Measurements from ENCODE around the gene NEK5. TPM values are rescaled to one million over a fixed set of nuclear protein-coding genes. Genes with fewer than 3 reads are reported as not detected.

Gene NEK5
- total and polyA plus RNA-seq, 4 experiments from 2014 or later: 0.06 TPM; not detected in 3

DNA sequence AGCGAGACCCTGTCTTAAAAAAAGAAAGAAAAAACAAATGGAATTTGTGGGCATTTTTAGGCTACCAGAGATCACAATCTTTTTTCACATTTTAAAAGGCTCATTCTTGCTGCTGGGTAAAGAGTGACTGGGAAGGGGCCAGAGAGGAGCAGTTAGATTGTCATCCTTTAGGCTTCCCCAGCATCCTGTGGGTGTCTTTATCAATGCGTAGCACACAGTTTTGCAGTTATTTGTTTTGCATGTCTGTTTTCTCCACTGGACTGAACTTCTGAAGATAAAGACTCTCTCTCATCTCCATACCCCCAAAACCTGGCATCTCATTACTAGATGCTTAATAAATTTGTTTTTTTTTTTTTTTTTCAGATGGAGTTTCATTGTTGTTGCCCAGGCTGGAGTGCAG, 106.5 kb downstream of the NEK5 start:
- ChIA-PET POLR2A (ENCODE audit: partially characterized antibody) (no interaction called here), CTCF (ENCODE audit: partially characterized antibody) (no interaction called here)
- no peak overlapping the region for H3K27ac Mint-ChIP-seq
- Histone ChIP-seq H3K36me3 (ENCODE audit: insufficient read depth, low read length) (peaks cover 30% of the 10 kb centered on the region), H3K4me3 (ENCODE audit: low read length in 2 of 2) (no peak overlapping the region), H3K9me3 (ENCODE audit: control insufficient read depth in 1 of 2, low read length in 2 of 2) (no peaks in the 10 kb centered on the region), H3K27ac (ENCODE audit: low read depth, low read length) (no peak overlapping the region), H3K4me1 (ENCODE audit: insufficient read depth, low read length) (peaks cover 4% of the 10 kb centered on the region), H3K27me3 (ENCODE audit: insufficient read depth, low read length) (no peaks in the 10 kb centered on the region)
- no peak for DNase-seq
- H3K36me3 Mint-ChIP-seq: peaks cover 72 to 82% of the 10 kb centered on the region in 2 donors
- peaks cover 0 to 6% (median 3%) of the 10 kb centered on the region in 8 donors for H3K9me3 Mint-ChIP-seq
- intact Hi-C loops (cut with micrococcal nuclease): no loop called here
- H3K4me3 Mint-ChIP-seq: no peak overlapping the region
- no peaks in the 10 kb centered on the region for H3K27me3 Mint-ChIP-seq
- peaks cover 26 to 36% (median 34%) of the 10 kb centered on the region in 4 donors for H3K4me1 Mint-ChIP-seq

DNA sequence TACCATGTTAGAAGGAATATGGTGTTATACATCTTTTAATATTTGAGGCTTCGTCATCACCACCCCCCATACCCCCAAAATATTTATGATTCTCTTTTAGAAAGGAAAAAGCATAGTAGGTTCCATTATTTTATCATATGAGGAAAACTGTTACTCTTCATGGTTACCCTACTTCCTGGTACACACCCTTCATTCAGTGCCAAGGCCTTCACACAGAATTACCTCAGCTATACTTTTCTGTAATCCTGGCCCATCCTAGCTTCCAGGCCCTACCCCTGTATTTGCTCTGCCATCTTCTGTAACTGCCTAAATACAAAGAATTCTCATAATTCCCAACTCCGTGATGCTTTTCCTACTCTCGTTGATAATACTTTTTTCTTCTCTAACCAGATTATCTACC, 108.7 kb downstream of the NEK5 start:
- H3K27ac Mint-ChIP-seq: no peak overlapping the region
- CTCF ChIA-PET (ENCODE audit: partially characterized antibody): no interaction called here
- intact Hi-C loops (cut with micrococcal nuclease): no loop called here
- POLR2A ChIA-PET (ENCODE audit: partially characterized antibody): no interaction called here
- no peaks in the 10 kb centered on the region for H3K4me1 ChIP-seq (ENCODE audit: insufficient read depth, low read length)
- H3K9me3 ChIP-seq (ENCODE audit: control insufficient read depth in 1 of 2, low read length in 2 of 2): no peaks in the 10 kb centered on the region
- peaks cover 65 to 75% of the 10 kb centered on the region in 2 donors for H3K36me3 Mint-ChIP-seq
- H3K4me1 Mint-ChIP-seq: peaks cover 22 to 31% (median 28%) of the 10 kb centered on the region in 4 donors
- peaks cover 0 to 1% (median 0%) of the 10 kb centered on the region in 8 donors for H3K9me3 Mint-ChIP-seq
- H3K27me3 Mint-ChIP-seq: no peaks in the 10 kb centered on the region
- no peak overlapping the region for H3K4me3 Mint-ChIP-seq
- no peaks in the 10 kb centered on the region for H3K27me3 ChIP-seq (ENCODE audit: insufficient read depth, low read length)
- peaks cover 21% of the 10 kb centered on the region for H3K36me3 ChIP-seq (ENCODE audit: insufficient read depth, low read length)
- no peak for DNase-seq
- no peak overlapping the region for H3K27ac ChIP-seq (ENCODE audit: low read depth, low read length)
- no peak overlapping the region for H3K4me3 ChIP-seq (ENCODE audit: low read length in 2 of 2)

DNA sequence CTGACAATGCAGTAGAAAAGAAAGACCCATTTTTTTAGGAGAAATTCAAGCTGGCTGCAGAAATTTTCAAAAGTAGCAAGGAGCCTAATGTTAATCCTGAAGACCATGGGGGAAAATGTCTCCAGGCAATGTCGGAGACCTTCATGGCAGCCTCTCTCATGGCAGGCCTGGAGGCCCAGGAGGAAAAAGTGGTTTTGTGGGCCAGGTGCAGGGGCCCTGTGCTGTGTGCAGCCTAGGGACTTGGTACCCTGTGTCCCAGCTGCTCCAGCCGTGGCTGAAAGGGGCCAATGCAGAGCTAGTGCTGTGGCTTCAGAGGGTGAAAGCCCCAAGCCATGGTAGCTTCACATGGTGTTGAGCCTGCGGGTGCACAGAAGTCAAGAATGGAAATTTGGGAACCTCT, 112.6 kb downstream of the NEK5 start:
- H3K9me3 ChIP-seq (ENCODE audit: control insufficient read depth in 1 of 2, low read length in 2 of 2): no peaks in the 10 kb centered on the region
- Mint-ChIP-seq H3K27me3 (peaks cover 0 to under 1% of the 10 kb centered on the region in 2 donors), H3K4me3 (no peak overlapping the region), H3K27ac (no peak overlapping the region), H3K4me1 (peaks cover 21 to 43% (median 33%) of the 10 kb centered on the region in 4 donors), H3K36me3 (peaks cover 41 to 56% of the 10 kb centered on the region in 2 donors), H3K9me3 (no peaks in the 10 kb centered on the region)
- H3K27ac ChIP-seq (ENCODE audit: low read depth, low read length): no peak overlapping the region
- peaks cover 9% of the 10 kb centered on the region for H3K36me3 ChIP-seq (ENCODE audit: insufficient read depth, low read length)
- ChIA-PET CTCF (ENCODE audit: partially characterized antibody) (no interaction called here), POLR2A (ENCODE audit: partially characterized antibody) (interaction anchor here (0.6 kb wide), 1 partner anchor 119 kb away, joined by 3 read pairs; no protein-coding TSS in a partner anchor)
- H3K27me3 ChIP-seq (ENCODE audit: insufficient read depth, low read length): no peaks in the 10 kb centered on the region
- intact Hi-C loops (cut with micrococcal nuclease): no loop called here
- DNase-seq: no peak
- H3K4me1 ChIP-seq (ENCODE audit: insufficient read depth, low read length): peaks cover 17% of the 10 kb centered on the region
- no peak overlapping the region for H3K4me3 ChIP-seq (ENCODE audit: low read length in 2 of 2)

DNA sequence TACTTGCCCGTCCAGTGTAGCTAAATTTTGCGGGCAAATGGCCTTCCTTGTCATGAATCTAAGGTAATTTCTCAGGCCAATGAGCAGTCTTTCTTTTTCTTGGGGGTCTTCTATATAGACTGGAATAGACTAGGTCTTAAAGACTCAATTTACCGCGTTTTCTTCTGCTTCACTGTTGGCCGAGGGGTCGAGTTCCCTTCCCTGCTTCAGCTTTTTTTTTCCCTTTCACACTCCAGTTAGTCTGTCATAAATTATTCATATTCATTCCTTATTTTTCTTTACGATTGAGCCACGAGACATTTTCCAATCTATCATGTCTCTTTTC, 116.4 kb downstream of the NEK5 start:
- ChIA-PET CTCF (ENCODE audit: partially characterized antibody) (interaction anchor here (1.4 to 4.0 kb wide), 4 partner anchors 11 to 173 kb away, joined by 3 to 42 read pairs (median 6); partner anchors contain the start of gene NEK5), POLR2A (ENCODE audit: partially characterized antibody) (interaction anchor here (1.0 to 2.7 kb wide), 8 partner anchors 10 to 640 kb away, joined by 3 to 18 read pairs (median 5); partner anchors contain the start of genes INTS6, NEK3 and SUGT1)
- peaks cover 8% of the 10 kb centered on the region for H3K27me3 ChIP-seq (ENCODE audit: insufficient read depth, low read length)
- peak overlapping the region; percentile 96 to 100 (median 100) for H3K4me3 Mint-ChIP-seq
- intact Hi-C loops (cut with micrococcal nuclease): loop anchor here (1.0 to 5.0 kb wide), 11 partner anchors 70 to 640 kb away; partner anchors contain the start of genes CKAP2, INTS6, NEK3 and SUGT1
- peaks cover 22% of the 10 kb centered on the region for H3K4me1 ChIP-seq (ENCODE audit: insufficient read depth, low read length)
- H3K27ac ChIP-seq (ENCODE audit: low read depth, low read length): peak overlapping the region; percentile 52
- H3K36me3 Mint-ChIP-seq: peaks cover 15 to 24% of the 10 kb centered on the region in 2 donors
- H3K36me3 ChIP-seq (ENCODE audit: insufficient read depth, low read length): no peaks in the 10 kb centered on the region
- DNase-seq: no peak
- H3K4me3 ChIP-seq (ENCODE audit: low read length in 2 of 2): peak overlapping the region; percentile 71 to 92
- H3K4me1 Mint-ChIP-seq: peaks cover 17 to 50% (median 27%) of the 10 kb centered on the region in 4 donors
- peak overlapping the region; percentile 87 to 98 (median 97) for H3K27ac Mint-ChIP-seq
- no peaks in the 10 kb centered on the region for H3K9me3 Mint-ChIP-seq
- no peaks in the 10 kb centered on the region for H3K9me3 ChIP-seq (ENCODE audit: control insufficient read depth in 1 of 2, low read length in 2 of 2)
- peaks cover 4 to 22% of the 10 kb centered on the region in 2 donors for H3K27me3 Mint-ChIP-seq

DNA sequence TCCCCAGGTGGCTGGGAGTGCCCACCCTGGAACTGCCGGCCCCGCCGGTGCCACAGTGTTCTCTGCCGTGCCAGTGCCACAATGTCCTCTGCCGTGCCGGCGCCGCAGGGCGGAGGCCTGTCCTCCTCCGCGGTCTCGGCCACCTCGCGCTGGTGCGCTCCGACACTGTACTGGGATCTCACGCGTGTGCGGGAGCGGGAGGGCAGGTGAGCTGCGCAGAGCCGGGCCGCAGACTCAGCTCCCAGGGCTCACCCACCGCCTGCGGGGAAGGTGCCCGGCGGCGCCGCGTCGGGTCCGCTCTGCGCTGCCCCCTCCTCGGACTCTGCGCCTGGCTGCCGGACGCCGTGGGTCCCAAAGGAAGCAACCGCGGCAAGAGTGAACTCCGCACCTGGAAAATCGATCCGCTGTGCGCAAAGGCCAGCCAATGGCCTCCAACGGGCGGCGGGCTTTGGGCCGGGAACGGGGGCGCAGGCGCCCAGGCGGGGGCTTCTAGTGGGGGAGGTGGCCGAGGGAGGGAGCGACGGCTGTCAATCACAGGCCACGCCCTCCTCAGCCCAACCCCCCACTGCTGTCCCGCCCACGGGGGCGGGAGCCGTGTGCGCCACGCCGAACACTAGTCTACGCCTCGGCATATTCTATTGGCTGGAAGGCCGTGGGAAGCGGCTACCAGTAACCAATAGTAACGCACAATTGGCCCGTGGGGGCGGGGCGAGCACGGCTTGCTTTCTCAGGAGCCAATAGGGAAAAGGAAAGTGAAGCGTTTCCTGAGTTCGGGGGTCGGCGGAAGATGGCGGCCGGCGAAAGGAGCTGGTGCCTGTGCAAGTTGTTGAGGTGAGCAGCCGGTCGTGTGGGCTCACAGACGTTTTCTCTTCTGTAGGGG, 117.0 kb downstream of the NEK5 start, which contains the start of gene ALG11:
TSS of gene ALG11 (plus strand) at position 767 of the 880 bp plus-strand sequence. CDS start at position 788, 21 bp downstream.
- intact Hi-C loops (cut with micrococcal nuclease): loop anchor here (1.0 to 5.0 kb wide), 11 partner anchors 70 to 640 kb away; partner anchors contain the start of genes CKAP2, INTS6, NEK3 and SUGT1

DNA sequence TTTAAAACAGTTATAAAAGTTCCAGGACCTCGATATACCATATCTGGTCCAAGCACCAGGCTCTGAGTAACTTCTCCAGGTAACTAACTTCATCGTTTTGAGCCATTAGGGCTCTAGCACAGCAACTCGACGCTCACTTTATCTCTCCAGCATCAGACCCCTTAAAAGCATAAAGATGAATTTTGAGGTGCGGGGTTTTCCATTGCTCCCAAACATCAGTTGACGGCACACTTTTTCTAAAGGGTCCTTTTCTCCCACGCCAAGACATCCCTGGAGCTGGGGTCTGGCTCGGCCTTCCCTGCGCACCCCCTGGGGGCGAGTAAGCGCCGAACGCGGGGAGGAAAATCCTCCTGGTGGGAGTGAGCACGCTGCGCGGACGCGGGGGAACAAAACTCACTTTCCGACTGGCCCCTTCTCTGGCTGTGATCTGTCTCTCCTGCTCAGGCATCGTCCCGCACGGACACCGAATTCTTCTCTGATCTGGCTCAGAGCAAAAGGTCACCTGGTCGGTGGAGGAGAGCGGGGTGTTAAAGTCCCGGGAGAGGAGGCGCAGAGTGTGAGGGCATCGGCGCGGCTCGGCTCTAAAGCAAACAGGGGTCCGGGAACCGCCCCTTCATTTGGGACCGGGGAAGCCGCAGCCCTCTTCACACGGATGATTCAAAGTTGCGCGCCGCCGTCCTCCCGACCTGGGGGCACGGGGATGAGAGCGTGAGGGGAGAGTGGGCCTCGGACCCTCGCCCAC, 117.8 kb downstream of the NEK5 start, which contains the start of gene ATP7B:
TSS of gene ATP7B (minus strand) at position 561 of the 742 bp plus-strand sequence. CDS start at position 448, 113 bp downstream.
- intact Hi-C loops (cut with micrococcal nuclease): loop anchor here (5.0 kb wide), 3 partner anchors 69 to 189 kb away; no protein-coding TSS in a partner anchor
- CTCF ChIA-PET (ENCODE audit: partially characterized antibody): interaction anchor here (1.7 kb wide), 1 partner anchor 174 kb away, joined by 3 read pairs; no protein-coding TSS in a partner anchor
- Mint-ChIP-seq H3K36me3 (peaks cover 5 to 13% of the 10 kb centered on the region in 2 donors), H3K27ac (peak within 1 kb of the TSS; percentile 87 to 98 (median 97)), H3K9me3 (no peaks in the 10 kb centered on the region), H3K27me3 (peaks cover 4 to 24% of the 10 kb centered on the region in 2 donors), H3K4me3 (peak within 1 kb of the TSS; percentile 96 to 100 (median 100)), H3K4me1 (peaks cover 14 to 36% (median 21%) of the 10 kb centered on the region in 4 donors)
- H3K4me1 ChIP-seq (ENCODE audit: insufficient read depth, low read length): peaks cover 22% of the 10 kb centered on the region
- H3K9me3 ChIP-seq (ENCODE audit: control insufficient read depth in 1 of 2, low read length in 2 of 2): no peaks in the 10 kb centered on the region
- peak in 4 of 5 donors; percentile 3 to 42 (median 20) for DNase-seq
- no peaks in the 10 kb centered on the region for H3K36me3 ChIP-seq (ENCODE audit: insufficient read depth, low read length)
- H3K4me3 ChIP-seq (ENCODE audit: low read length in 2 of 2): peak within 1 kb of the TSS; percentile 71 to 92
- POLR2A ChIA-PET (ENCODE audit: partially characterized antibody): interaction anchor here (1.0 to 2.7 kb wide), 4 partner anchors 60 to 189 kb away, joined by 3 to 18 read pairs (median 4); no protein-coding TSS in a partner anchor
- peaks cover 8% of the 10 kb centered on the region for H3K27me3 ChIP-seq (ENCODE audit: insufficient read depth, low read length)
- H3K27ac ChIP-seq (ENCODE audit: low read depth, low read length): peak within 1 kb of the TSS; percentile 52

More for the DNA sequence above, 117.0 kb downstream of the NEK5 start, which contains the start of gene ALG11:
- no peaks in the 10 kb centered on the region for H3K36me3 ChIP-seq (ENCODE audit: insufficient read depth, low read length)
- H3K4me1 ChIP-seq (ENCODE audit: insufficient read depth, low read length): peaks cover 22% of the 10 kb centered on the region
- ChIA-PET CTCF (ENCODE audit: partially characterized antibody) (interaction anchor here (1.4 to 4.0 kb wide), 4 partner anchors 11 to 173 kb away, joined by 3 to 42 read pairs (median 6); partner anchors contain the start of gene NEK5), POLR2A (ENCODE audit: partially characterized antibody) (interaction anchor here (1.0 to 2.7 kb wide), 9 partner anchors 9 to 640 kb away, joined by 3 to 18 read pairs (median 5); partner anchors contain the start of genes INTS6, NEK3 and SUGT1)
- no peaks in the 10 kb centered on the region for H3K9me3 ChIP-seq (ENCODE audit: control insufficient read depth in 1 of 2, low read length in 2 of 2)
- peaks cover 4 to 24% of the 10 kb centered on the region in 2 donors for H3K27me3 Mint-ChIP-seq
- peak within 1 kb of the TSS; percentile 52 for H3K27ac ChIP-seq (ENCODE audit: low read depth, low read length)
- H3K36me3 Mint-ChIP-seq: peaks cover 11 to 20% of the 10 kb centered on the region in 2 donors
- peaks cover 14 to 44% (median 23%) of the 10 kb centered on the region in 4 donors for H3K4me1 Mint-ChIP-seq
- H3K4me3 ChIP-seq (ENCODE audit: low read length in 2 of 2): peak within 1 kb of the TSS; percentile 71 to 92
- no peaks in the 10 kb centered on the region for H3K9me3 Mint-ChIP-seq
- peak within 1 kb of the TSS; percentile 87 to 98 (median 97) for H3K27ac Mint-ChIP-seq
- peak within 1 kb of the TSS; percentile 96 to 100 (median 100) for H3K4me3 Mint-ChIP-seq
- H3K27me3 ChIP-seq (ENCODE audit: insufficient read depth, low read length): peaks cover 8% of the 10 kb centered on the region
- peak; percentile 99 for DNase-seq

Measured in CD4-positive, alpha-beta memory T cell (primary cell).